OCI-LY3 (cell line): ENCODE data around the gene IL1RAP.

ENCODE experiments used
- EZH2phosphoT487 ChIP-seq: fragments of 200-600 bp; shearing (Covaris generic); IDR thresholded peaks from 2 replicates; pipeline ENCODE4 v1.6.1; 2018; ENCODE audit warnings: antibody characterized with exemption, mixed run types, low read depth
- TF ChIP-seq, protein P1 (sequence below): fragments of 200-600, 300-600 bp; sonication (generic); IDR thresholded peaks from 2 replicates; pipeline ENCODE4 v1.5.1; 2014; ENCODE audit warnings: antibody characterized with exemption, low read length, low read depth

DNA sequence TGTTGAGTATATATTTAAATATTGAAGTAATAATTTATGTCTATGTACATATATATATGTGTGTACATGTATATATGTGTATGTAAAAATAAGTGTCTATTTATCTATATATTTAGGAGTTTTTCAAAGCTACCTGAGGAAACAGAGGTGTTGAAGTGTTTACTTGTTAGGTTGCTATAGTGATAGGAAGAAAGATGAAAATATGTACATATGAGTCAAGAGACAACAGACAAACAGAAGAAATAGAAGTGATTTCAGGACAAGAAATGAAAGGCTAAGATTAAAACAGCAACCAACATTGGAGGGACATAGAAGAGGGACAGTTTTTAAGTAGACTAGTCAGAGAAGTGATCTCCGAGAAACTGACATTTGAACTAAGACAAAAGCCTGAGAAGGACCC, 11.1 kb downstream of the IL1RAP start:
- TF ChIP-seq, protein P1, sequence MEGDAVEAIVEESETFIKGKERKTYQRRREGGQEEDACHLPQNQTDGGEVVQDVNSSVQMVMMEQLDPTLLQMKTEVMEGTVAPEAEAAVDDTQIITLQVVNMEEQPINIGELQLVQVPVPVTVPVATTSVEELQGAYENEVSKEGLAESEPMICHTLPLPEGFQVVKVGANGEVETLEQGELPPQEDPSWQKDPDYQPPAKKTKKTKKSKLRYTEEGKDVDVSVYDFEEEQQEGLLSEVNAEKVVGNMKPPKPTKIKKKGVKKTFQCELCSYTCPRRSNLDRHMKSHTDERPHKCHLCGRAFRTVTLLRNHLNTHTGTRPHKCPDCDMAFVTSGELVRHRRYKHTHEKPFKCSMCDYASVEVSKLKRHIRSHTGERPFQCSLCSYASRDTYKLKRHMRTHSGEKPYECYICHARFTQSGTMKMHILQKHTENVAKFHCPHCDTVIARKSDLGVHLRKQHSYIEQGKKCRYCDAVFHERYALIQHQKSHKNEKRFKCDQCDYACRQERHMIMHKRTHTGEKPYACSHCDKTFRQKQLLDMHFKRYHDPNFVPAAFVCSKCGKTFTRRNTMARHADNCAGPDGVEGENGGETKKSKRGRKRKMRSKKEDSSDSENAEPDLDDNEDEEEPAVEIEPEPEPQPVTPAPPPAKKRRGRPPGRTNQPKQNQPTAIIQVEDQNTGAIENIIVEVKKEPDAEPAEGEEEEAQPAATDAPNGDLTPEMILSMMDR, result no peak
- no peak for TF ChIP-seq EZH2phosphoT487
